ENCODE measurements around the gene FCHSD2. TPM values are rescaled to one million over a fixed set of nuclear protein-coding genes. Genes with fewer than 3 reads are reported as not detected.
A peak's percentile ranks its signal among the peaks of the same experiment; 100 is the strongest.
"Not testable (repeated sequence)": the region's sequence is repeated elsewhere in the genome, so short reads cannot be mapped to it uniquely, and the experiment has no call there.

FCHSD2 gene
- total and polyA plus RNA-seq, 2 donors: 12.5 to 22.3 TPM

- no peak overlapping the region for H3K27ac ChIP-seq (ENCODE audit: low read depth in 1 of 2, low read length in 1 of 2)
- whole genome bisulfite sequencing: 98% methylated on average over 4 of the region's 4 CpGs
- H3K27me3 ChIP-seq (ENCODE audit: control insufficient read depth in 2 of 2, insufficient read depth in 1 of 2, low read length in 1 of 2): no peaks in the 10 kb centered on the region
- no peak overlapping the region for H3K4me3 ChIP-seq (ENCODE audit: low read length in 2 of 2)
- peaks cover 7 to 11% of the 10 kb centered on the region in 2 donors for H3K4me1 ChIP-seq (ENCODE audit: control insufficient read depth in 2 of 2, insufficient read depth in 2 of 2, low read length in 2 of 2)
- no peaks in the 10 kb centered on the region for H3K9me3 ChIP-seq (ENCODE audit: control insufficient read depth in 2 of 2, insufficient read depth in 1 of 2, low read length in 1 of 2)
- no peaks in the 10 kb centered on the region for H3K36me3 ChIP-seq (ENCODE audit: control insufficient read depth in 2 of 2, insufficient read depth in 2 of 2, low read length in 1 of 2)
- no peak for DNase-seq (ENCODE audit: low read depth in 6 of 9, low spot score in 9 of 9)
Measured at GRCh38 chr11:72798361-72798760, 343.8 kb downstream of the FCHSD2 start.

GRCh38 chr11:72793425-72794367 lies 348.4 kb downstream of the FCHSD2 start, which contains the start of gene STARD10:
Gene STARD10 (minus strand): TSS chr11:72794047. CDS start chr11:72781181, 12,866 bp downstream.
- H3K27ac ChIP-seq (ENCODE audit: low read depth in 1 of 2, low read length in 1 of 2): peak within 1 kb of the TSS; percentile 96 to 97

GRCh38 chr11:72793076-72793424 lies 349.1 kb downstream of the FCHSD2 start:
- Histone ChIP-seq H3K36me3 (ENCODE audit: control insufficient read depth in 2 of 2, insufficient read depth in 2 of 2, low read length in 1 of 2) (no peaks in the 10 kb centered on the region), H3K27ac (ENCODE audit: low read depth in 1 of 2, low read length in 1 of 2) (peak overlapping the region; percentile 64 to 97), H3K27me3 (ENCODE audit: control insufficient read depth in 2 of 2, insufficient read depth in 1 of 2, low read length in 1 of 2) (no peaks in the 10 kb centered on the region), H3K4me1 (ENCODE audit: control insufficient read depth in 2 of 2, insufficient read depth in 2 of 2, low read length in 2 of 2) (peaks cover 11 to 23% of the 10 kb centered on the region in 2 donors), H3K4me3 (ENCODE audit: low read length in 2 of 2) (peak overlapping the region in 1 of 2 donors; percentile 68), H3K9me3 (ENCODE audit: control insufficient read depth in 2 of 2, insufficient read depth in 1 of 2, low read length in 1 of 2) (no peaks in the 10 kb centered on the region)
- WGBS: 68% methylated on average over 2 of the region's 2 CpGs
- DNase-seq (ENCODE audit: low read depth in 6 of 9, low spot score in 9 of 9): no peak

More at GRCh38 chr11:72793425-72794367, 348.4 kb downstream of the FCHSD2 start, which contains the start of gene STARD10:
- no peaks in the 10 kb centered on the region for H3K27me3 ChIP-seq (ENCODE audit: control insufficient read depth in 2 of 2, insufficient read depth in 1 of 2, low read length in 1 of 2)
- peak within 1 kb of the TSS; percentile 68 to 71 for H3K4me3 ChIP-seq (ENCODE audit: low read length in 2 of 2)
- peak; percentile 89 to 98 (median 95) for DNase-seq (ENCODE audit: low read depth in 6 of 9, low spot score in 9 of 9)
- WGBS: 2% methylated on average over 55 of the region's 55 CpGs
- peaks cover 11 to 21% of the 10 kb centered on the region in 2 donors for H3K4me1 ChIP-seq (ENCODE audit: control insufficient read depth in 2 of 2, insufficient read depth in 2 of 2, low read length in 2 of 2)
- no peaks in the 10 kb centered on the region for H3K9me3 ChIP-seq (ENCODE audit: control insufficient read depth in 2 of 2, insufficient read depth in 1 of 2, low read length in 1 of 2)
- H3K36me3 ChIP-seq (ENCODE audit: control insufficient read depth in 2 of 2, insufficient read depth in 2 of 2, low read length in 1 of 2): no peaks in the 10 kb centered on the region

- WGBS: 98% methylated on average over 3 of the region's 3 CpGs
Measured at GRCh38 chr11:72792437-72793021, 349.6 kb downstream of the FCHSD2 start.

GRCh38 chr11:72791228-72791627 lies 350.9 kb downstream of the FCHSD2 start:
- not testable (repeated sequence) for H3K36me3 ChIP-seq (ENCODE audit: control insufficient read depth in 2 of 2, insufficient read depth in 2 of 2, low read length in 1 of 2); H3K27ac ChIP-seq (ENCODE audit: low read depth in 1 of 2, low read length in 1 of 2); H3K9me3 ChIP-seq (ENCODE audit: control insufficient read depth in 2 of 2, insufficient read depth in 1 of 2, low read length in 1 of 2); H3K27me3 ChIP-seq (ENCODE audit: control insufficient read depth in 2 of 2, insufficient read depth in 1 of 2, low read length in 1 of 2); H3K4me3 ChIP-seq (ENCODE audit: low read length in 2 of 2); DNase-seq (ENCODE audit: low read depth in 6 of 9, low spot score in 9 of 9)
- peaks cover 15 to 42% of the 10 kb centered on the region in 2 donors for H3K4me1 ChIP-seq (ENCODE audit: control insufficient read depth in 2 of 2, insufficient read depth in 2 of 2, low read length in 2 of 2)
- WGBS: 96% methylated on average over 7 of the region's 7 CpGs

More at GRCh38 chr11:72792437-72793021, 349.6 kb downstream of the FCHSD2 start:
- DNase-seq (ENCODE audit: low read depth in 6 of 9, low spot score in 9 of 9): no peak
- Histone ChIP-seq H3K27ac (ENCODE audit: low read depth in 1 of 2, low read length in 1 of 2) (no peak overlapping the region), H3K27me3 (ENCODE audit: control insufficient read depth in 2 of 2, insufficient read depth in 1 of 2, low read length in 1 of 2) (no peaks in the 10 kb centered on the region), H3K9me3 (ENCODE audit: control insufficient read depth in 2 of 2, insufficient read depth in 1 of 2, low read length in 1 of 2) (no peaks in the 10 kb centered on the region), H3K4me1 (ENCODE audit: control insufficient read depth in 2 of 2, insufficient read depth in 2 of 2, low read length in 2 of 2) (peaks cover 11 to 29% of the 10 kb centered on the region in 2 donors), H3K36me3 (ENCODE audit: control insufficient read depth in 2 of 2, insufficient read depth in 2 of 2, low read length in 1 of 2) (no peaks in the 10 kb centered on the region), H3K4me3 (ENCODE audit: low read length in 2 of 2) (no peak overlapping the region)

GRCh38 chr11:72789493-72790131 lies 352.5 kb downstream of the FCHSD2 start:
- 95% methylated on average over 10 of the region's 10 CpGs for WGBS
- H3K9me3 ChIP-seq (ENCODE audit: control insufficient read depth in 2 of 2, insufficient read depth in 1 of 2, low read length in 1 of 2): no peaks in the 10 kb centered on the region
- no peaks in the 10 kb centered on the region for H3K36me3 ChIP-seq (ENCODE audit: control insufficient read depth in 2 of 2, insufficient read depth in 2 of 2, low read length in 1 of 2)
- DNase-seq (ENCODE audit: low read depth in 6 of 9, low spot score in 9 of 9): no peak
- no peak overlapping the region for H3K27ac ChIP-seq (ENCODE audit: low read depth in 1 of 2, low read length in 1 of 2)
- H3K4me1 ChIP-seq (ENCODE audit: control insufficient read depth in 2 of 2, insufficient read depth in 2 of 2, low read length in 2 of 2): peaks cover 15 to 39% of the 10 kb centered on the region in 2 donors
- no peaks in the 10 kb centered on the region for H3K27me3 ChIP-seq (ENCODE audit: control insufficient read depth in 2 of 2, insufficient read depth in 1 of 2, low read length in 1 of 2)
- H3K4me3 ChIP-seq (ENCODE audit: low read length in 2 of 2): no peak overlapping the region

GRCh38 chr11:72788241-72788640 lies 353.9 kb downstream of the FCHSD2 start:
- H3K27me3 ChIP-seq (ENCODE audit: control insufficient read depth in 2 of 2, insufficient read depth in 1 of 2, low read length in 1 of 2): no peaks in the 10 kb centered on the region
- H3K27ac ChIP-seq (ENCODE audit: low read depth in 1 of 2, low read length in 1 of 2): no peak overlapping the region
- H3K4me3 ChIP-seq (ENCODE audit: low read length in 2 of 2): no peak overlapping the region
- H3K36me3 ChIP-seq (ENCODE audit: control insufficient read depth in 2 of 2, insufficient read depth in 2 of 2, low read length in 1 of 2): no peaks in the 10 kb centered on the region
- WGBS: 77% methylated on average over 7 of the region's 7 CpGs
- H3K4me1 ChIP-seq (ENCODE audit: control insufficient read depth in 2 of 2, insufficient read depth in 2 of 2, low read length in 2 of 2): peaks cover 7 to 29% of the 10 kb centered on the region in 2 donors
- DNase-seq (ENCODE audit: low read depth in 6 of 9, low spot score in 9 of 9): no peak
- H3K9me3 ChIP-seq (ENCODE audit: control insufficient read depth in 2 of 2, insufficient read depth in 1 of 2, low read length in 1 of 2): no peaks in the 10 kb centered on the region

GRCh38 chr11:72787216-72788104 lies 354.7 kb downstream of the FCHSD2 start:
- H3K27me3 ChIP-seq (ENCODE audit: control insufficient read depth in 2 of 2, insufficient read depth in 1 of 2, low read length in 1 of 2): peaks cover 0 to 3% of the 10 kb centered on the region in 2 donors
- no peaks in the 10 kb centered on the region for H3K36me3 ChIP-seq (ENCODE audit: control insufficient read depth in 2 of 2, insufficient read depth in 2 of 2, low read length in 1 of 2)
- H3K9me3 ChIP-seq (ENCODE audit: control insufficient read depth in 2 of 2, insufficient read depth in 1 of 2, low read length in 1 of 2): no peaks in the 10 kb centered on the region
- H3K4me1 ChIP-seq (ENCODE audit: control insufficient read depth in 2 of 2, insufficient read depth in 2 of 2, low read length in 2 of 2): peaks cover 4 to 22% of the 10 kb centered on the region in 2 donors
- H3K27ac ChIP-seq (ENCODE audit: low read depth in 1 of 2, low read length in 1 of 2): peak overlapping the region in 1 of 2 donors; percentile 56
- H3K4me3 ChIP-seq (ENCODE audit: low read length in 2 of 2): no peak overlapping the region
- peak in 3 of 9 donors; percentile 27 to 59 (median 35) for DNase-seq (ENCODE audit: low read depth in 6 of 9, low spot score in 9 of 9)
- 23% methylated on average over 16 of the region's 16 CpGs for WGBS

All from thymus (tissue), 11 donors.